Endothelial cell of umbilical vein (primary cell): ENCODE data around the gene FLRT3.

ENCODE experiments used
- CTCF ChIP-seq, 2 donors: IDR thresholded peaks; 1 replicate in 1 of 2; 2 replicates in 1 of 2; pipeline ENCODE4 v1.5.1; 2011; ENCODE audit warnings: low read length in 2 of 2, mild to moderate bottlenecking in 2 of 2, moderate library complexity in 2 of 2, control low read depth in 1 of 2, inconsistent platforms in 1 of 2, low read depth in 1 of 2; ENCODE audit not compliant: insufficient read depth in 1 of 2; ENCODE audit errors: extremely low read depth in 1 of 2
- EZH2 ChIP-seq: IDR thresholded peaks from 2 replicates; pipeline ENCODE4 v1.6.1; 2012; ENCODE audit warnings: borderline replicate concordance, low read depth, mild to moderate bottlenecking, moderate library complexity, low read length, inconsistent platforms; ENCODE audit not compliant: severe bottlenecking
- FOS ChIP-seq: IDR thresholded peaks from 2 replicates; pipeline ENCODE4 v1.6.1; 2011; ENCODE audit warnings: mild to moderate bottlenecking, low read length, moderate library complexity, borderline replicate concordance; ENCODE audit not compliant: insufficient read depth
- GATA2 ChIP-seq: IDR thresholded peaks from 2 replicates; pipeline ENCODE4 v1.7.0; 2011; ENCODE audit warnings: low read depth, mild to moderate bottlenecking, moderate library complexity, mixed read lengths, low read length; ENCODE audit not compliant: insufficient read length, insufficient read depth
- MYC ChIP-seq: IDR thresholded peaks from one replicate; pipeline ENCODE4 v1.6.1; 2011; ENCODE audit warnings: mild to moderate bottlenecking, low read depth, low read length
- POLR2A ChIP-seq: IDR thresholded peaks from 2 replicates; pipeline ENCODE4 v1.6.1; 2012; ENCODE audit warnings: low read depth, mild to moderate bottlenecking, control low read depth, low read length
- POLR2AphosphoS5 ChIP-seq: IDR thresholded peaks from 2 replicates; pipeline ENCODE4 v1.6.1; 2012; ENCODE audit warnings: low read depth, mild to moderate bottlenecking, control low read depth, low read length, moderate library complexity; ENCODE audit not compliant: insufficient read depth

GRCh38 chr20:14337400-14338171 is at the start of gene FLRT3:
- TF ChIP-seq CTCF (IDR thresholded peaks at IDR 0.05; ENCODE audit: extremely low read depth in 1 of 2, insufficient read depth in 1 of 2, low read depth in 1 of 2, low read length in 2 of 2) (peak; percentile 74 to 88), MYC (no peak), POLR2A (no peak), FOS (no peak), GATA2 (no peak), POLR2AphosphoS5 (no peak), EZH2 (no peak)
